PC-9 (cell line): ENCODE measurements around the gene CADM4. TPM values are rescaled to one million over a fixed set of nuclear protein-coding genes. Genes with fewer than 3 reads are reported as not detected.

ENCODE experiments used
- BruUV-seq: library from RNA; stranded (reverse); fragments of 400-500 nt; replicated peaks from 2 replicates; lab custom pipeline; 2021; lab: Mats Ljungman, UMichigan
- CTCF ChIA-PET: fragments of 300-600 bp; sonication (Branson Sonifier 250); formaldehyde crosslinking; loops from one replicate; lab custom pipeline; 2022; ENCODE audit warnings: antibody characterized with exemption; lab: Charles Lee
- POLR2A ChIA-PET: fragments of 300-600 bp; sonication (Branson Sonifier 250); formaldehyde crosslinking; loops from one replicate; lab custom pipeline; 2022; ENCODE audit warnings: antibody characterized with exemption; ENCODE audit not compliant: unreplicated experiment; lab: Charles Lee
- DNase-seq, 2 experiments: peaks; one replicate each; pipeline versions ENCODE4 v3.0.0 to v3.0.0-alpha.2; 2015 to 2022; ENCODE audit warnings: mixed read lengths in 1 of 2
- H2AFZ ChIP-seq: fragments of 200-600 bp; sonication (generic); 2 replicates; pipeline ENCODE4 v1.8.1; 2017; ENCODE audit warnings: antibody characterized with exemption
- H3F3A ChIP-seq: fragments of 200-600 bp; sonication (generic); 2 replicates; pipeline ENCODE4 v1.8.1; 2017; ENCODE audit warnings: antibody characterized with exemption, mild to moderate bottlenecking, low read depth; ENCODE audit not compliant: insufficient read depth
- H3K27ac ChIP-seq: fragments of 200-600 bp; sonication (generic); 2 replicates; pipeline ENCODE4 v1.6.1; 2016; ENCODE audit warnings: mixed run types
- H3K27me3 ChIP-seq: fragments of 200-600 bp; sonication (generic); 2 replicates; pipeline ENCODE4 v1.6.1; 2016; ENCODE audit warnings: low read depth, mixed run types; ENCODE audit not compliant: insufficient read depth
- H3K36me3 ChIP-seq: fragments of 200-600 bp; sonication (generic); 2 replicates; pipeline ENCODE4 v1.6.1; 2016; ENCODE audit warnings: low read depth, mixed run types
- H3K4me1 ChIP-seq: fragments of 200-600 bp; sonication (generic); replicated peaks from 2 replicates; pipeline ENCODE4 v1.6.1; 2016; ENCODE audit warnings: mixed run types; ENCODE audit not compliant: insufficient read depth
- H3K4me2 ChIP-seq: fragments of 200-600 bp; sonication (generic); 2 replicates; pipeline ENCODE4 v1.6.1; 2017; ENCODE audit warnings: mixed run types
- H3K4me3 ChIP-seq: fragments of 200-600 bp; sonication (generic); 2 replicates; pipeline ENCODE4 v1.6.1; 2016; ENCODE audit warnings: mixed run types
- H3K79me2 ChIP-seq: fragments of 200-600 bp; sonication (generic); 2 replicates; pipeline ENCODE4 v1.6.1; 2017; ENCODE audit warnings: low read depth, mixed run types
- H3K9me2 ChIP-seq: fragments of 200-600 bp; sonication (generic); 2 replicates; pipeline ENCODE4 v1.8.1; 2017; ENCODE audit warnings: mild to moderate bottlenecking; ENCODE audit not compliant: insufficient read depth
- H3K9me3 ChIP-seq: fragments of 200-600 bp; sonication (generic); 2 replicates; pipeline ENCODE4 v1.8.1; 2016; ENCODE audit warnings: low read depth; ENCODE audit not compliant: insufficient read depth
- H4K20me1 ChIP-seq: fragments of 200-600 bp; sonication (generic); 2 replicates; pipeline ENCODE4 v1.8.1; 2017; ENCODE audit not compliant: insufficient read depth
- EZH2 ChIP-seq: fragments of 200-600 bp; sonication (generic); IDR thresholded peaks from 2 replicates; pipeline ENCODE4 v1.8.0; 2017; ENCODE audit warnings: antibody characterized with exemption, low read depth
- intact Hi-C: fragments of 100-400 bp; cut with micrococcal nuclease; formaldehyde crosslinking; loops from one replicate; pipeline ENCODE4 v1.10.0; 2022; ENCODE audit not compliant: unreplicated experiment
- total RNA-seq: library from RNA; stranded (reverse); gene quantifications from 2 replicates; pipeline ENCODE4 v1.2.3, GENCODE V29; 2021
- TF ChIP-seq, protein P1 (sequence below): fragments of 200-600 bp; sonication (generic); conservative IDR thresholded peaks from 2 replicates; pipeline ENCODE4 v1.6.1; 2017; ENCODE audit warnings: mixed run types, antibody characterized with exemption, mild to moderate bottlenecking, moderate library complexity

The CADM4 gene
- total RNA-seq, 1 experiment from 2014 or later = 71.1 TPM

DNA sequence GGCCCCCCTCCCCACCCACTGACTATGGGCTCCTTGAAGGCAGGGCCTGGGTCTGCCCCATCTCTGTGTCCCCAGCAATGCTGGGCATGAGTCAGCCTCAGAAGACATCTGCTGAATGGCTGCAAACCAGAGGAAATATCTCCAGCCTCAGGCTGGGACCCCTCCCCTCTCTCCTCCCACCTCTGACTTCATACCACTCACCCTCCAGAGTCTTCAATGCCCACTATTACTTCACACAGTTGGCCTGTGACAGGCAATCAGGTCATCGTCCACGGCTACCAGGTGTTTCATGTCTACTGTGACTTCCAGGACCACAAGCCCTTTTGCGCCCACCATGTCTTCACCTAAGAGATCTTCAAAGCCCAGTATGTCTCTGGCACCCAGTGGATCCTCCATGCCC is 27.9 kb downstream of the CADM4 start, which contains the start of gene SRRM5:
TSS of gene SRRM5 (plus strand) at position 301 of the 400 bp plus-strand sequence. CDS start at position 335, 34 bp downstream.
- no peaks in the 10 kb centered on the region for H3K9me2 ChIP-seq
- no peaks in the 10 kb centered on the region for H3K4me1 ChIP-seq
- no peaks in the 10 kb centered on the region for H3K9me3 ChIP-seq
- peaks cover 4% of the 10 kb centered on the region; the same call in 1 of the 2 replicates for H3K36me3 ChIP-seq
- no peak within 1 kb of the TSS for H3K27ac ChIP-seq
- ChIA-PET POLR2A (no interaction called here), CTCF (no interaction called here)
- no peak for TF ChIP-seq EZH2
- TF ChIP-seq, protein P1, sequence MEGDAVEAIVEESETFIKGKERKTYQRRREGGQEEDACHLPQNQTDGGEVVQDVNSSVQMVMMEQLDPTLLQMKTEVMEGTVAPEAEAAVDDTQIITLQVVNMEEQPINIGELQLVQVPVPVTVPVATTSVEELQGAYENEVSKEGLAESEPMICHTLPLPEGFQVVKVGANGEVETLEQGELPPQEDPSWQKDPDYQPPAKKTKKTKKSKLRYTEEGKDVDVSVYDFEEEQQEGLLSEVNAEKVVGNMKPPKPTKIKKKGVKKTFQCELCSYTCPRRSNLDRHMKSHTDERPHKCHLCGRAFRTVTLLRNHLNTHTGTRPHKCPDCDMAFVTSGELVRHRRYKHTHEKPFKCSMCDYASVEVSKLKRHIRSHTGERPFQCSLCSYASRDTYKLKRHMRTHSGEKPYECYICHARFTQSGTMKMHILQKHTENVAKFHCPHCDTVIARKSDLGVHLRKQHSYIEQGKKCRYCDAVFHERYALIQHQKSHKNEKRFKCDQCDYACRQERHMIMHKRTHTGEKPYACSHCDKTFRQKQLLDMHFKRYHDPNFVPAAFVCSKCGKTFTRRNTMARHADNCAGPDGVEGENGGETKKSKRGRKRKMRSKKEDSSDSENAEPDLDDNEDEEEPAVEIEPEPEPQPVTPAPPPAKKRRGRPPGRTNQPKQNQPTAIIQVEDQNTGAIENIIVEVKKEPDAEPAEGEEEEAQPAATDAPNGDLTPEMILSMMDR = no peak
- H3K27me3 ChIP-seq = no peaks in the 10 kb centered on the region
- no peaks in the 10 kb centered on the region for H4K20me1 ChIP-seq
- H3F3A ChIP-seq = peaks cover 12% of the 10 kb centered on the region; the same call in 1 of the 2 replicates
- intact Hi-C loops = no loop called here
- no TSS peak for BruUV-seq
- no peak within 1 kb of the TSS for H3K4me3 ChIP-seq
- H2AFZ ChIP-seq = no peak within 1 kb of the TSS
- H3K4me2 ChIP-seq = no peak within 1 kb of the TSS
- DNase-seq = no peak
- 0 out of 2 replicates have a peak, but pooled peaks cover 5% of the 10 kb centered on the region for H3K79me2 ChIP-seq

DNA sequence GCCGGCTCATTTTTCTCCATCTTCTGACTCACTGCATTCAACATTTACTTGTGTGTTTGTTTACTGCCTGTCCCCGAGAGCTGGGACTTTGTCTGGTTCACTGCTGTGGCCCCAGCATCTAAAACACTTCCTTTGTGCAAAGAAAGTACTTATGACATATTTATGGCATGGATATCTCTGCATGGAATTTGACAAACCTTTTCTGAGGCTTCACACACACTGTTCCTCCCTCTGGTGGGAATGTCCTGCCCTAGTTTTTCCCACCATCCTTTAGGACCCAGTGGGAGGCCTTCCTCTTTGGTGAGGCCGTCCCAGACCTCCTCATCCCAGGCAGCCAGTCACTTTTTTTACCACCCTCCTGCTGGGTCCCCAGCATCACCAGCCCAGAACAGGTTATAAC is 29.2 kb downstream of the CADM4 start:
- Histone ChIP-seq H3K79me2 (0 out of 2 replicates have a peak, but pooled peaks cover 4% of the 10 kb centered on the region), H3F3A (peaks cover 18% of the 10 kb centered on the region; the same call in 1 of the 2 replicates), H3K27ac (no peak overlapping the region), H2AFZ (no peak overlapping the region), H3K9me2 (no peaks in the 10 kb centered on the region), H4K20me1 (no peaks in the 10 kb centered on the region), H3K4me2 (no peak overlapping the region), H3K4me1 (no peaks in the 10 kb centered on the region), H3K9me3 (no peaks in the 10 kb centered on the region), H3K36me3 (peaks cover 4% of the 10 kb centered on the region; the same call in 1 of the 2 replicates), H3K27me3 (no peaks in the 10 kb centered on the region), H3K4me3 (no peak overlapping the region)
- no TSS peak for BruUV-seq
- no peak for DNase-seq
- CTCF ChIA-PET = no interaction called here
- POLR2A ChIA-PET = no interaction called here
- intact Hi-C loops = no loop called here
- TF ChIP-seq, protein P1 = no peak
- TF ChIP-seq EZH2 = no peak

DNA sequence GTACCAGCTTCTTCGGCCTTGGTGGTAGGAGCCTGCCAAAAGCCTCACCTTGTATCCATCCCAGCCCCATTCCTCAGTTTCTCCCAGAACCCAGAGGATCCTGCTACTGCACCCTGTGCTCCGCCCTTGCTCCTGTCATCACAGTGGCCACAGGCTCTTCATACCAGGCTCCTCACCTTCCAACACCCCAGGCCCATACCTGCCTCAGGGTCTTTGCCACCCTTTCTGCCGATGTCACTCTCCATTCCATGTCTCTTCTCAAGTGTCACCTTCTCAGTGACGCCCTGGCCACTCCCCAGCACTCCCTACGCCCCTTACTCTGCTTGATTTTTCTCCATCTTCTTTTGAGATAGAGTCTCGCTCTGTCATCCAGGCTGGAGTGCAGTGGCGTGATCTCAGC is 29.8 kb downstream of the CADM4 start:
- H3K4me1 ChIP-seq = no peaks in the 10 kb centered on the region
- no peaks in the 10 kb centered on the region for H3K9me3 ChIP-seq
- no peak overlapping the region for H3K4me2 ChIP-seq
- no TSS peak for BruUV-seq
- intact Hi-C loops = no loop called here
- POLR2A ChIA-PET = no interaction called here
- H2AFZ ChIP-seq = no peak overlapping the region
- DNase-seq = no peak
- TF ChIP-seq, protein P1 = no peak
- no peak for TF ChIP-seq EZH2
- H3K27me3 ChIP-seq = no peaks in the 10 kb centered on the region
- CTCF ChIA-PET = no interaction called here
- peaks cover 4% of the 10 kb centered on the region; the same call in 1 of the 2 replicates for H3K36me3 ChIP-seq
- no peak overlapping the region for H3K4me3 ChIP-seq
- H4K20me1 ChIP-seq = no peaks in the 10 kb centered on the region
- H3K9me2 ChIP-seq = no peaks in the 10 kb centered on the region
- H3K79me2 ChIP-seq = 0 out of 2 replicates have a peak, but pooled peaks cover 2% of the 10 kb centered on the region
- H3K27ac ChIP-seq = no peak overlapping the region
- H3F3A ChIP-seq = peaks cover 18% of the 10 kb centered on the region; the same call in 1 of the 2 replicates
